AG04450 (cell line): ENCODE data around the gene ZNF516. TPM values are rescaled to one million over a fixed set of nuclear protein-coding genes. Genes with fewer than 3 reads are reported as not detected.

Experiments used
- CTCF ChIA-PET: fragments of 300-600, 350-600 bp; formaldehyde crosslinking; extraction: SDS; loops from one replicate; lab custom pipeline; 2022; ENCODE audit warnings: antibody characterized with exemption, inconsistent platforms; lab: Charles Lee
- POLR2A ChIA-PET: fragments of 350-600 bp; formaldehyde crosslinking; extraction: SDS; loops from one replicate; lab custom pipeline; 2021; ENCODE audit warnings: antibody characterized with exemption, inconsistent platforms; lab: Yijun Ruan, JAX
- DNase-seq: peaks from one replicate; pipeline ENCODE4 v3.0.0-alpha.2; 2011; ENCODE audit warnings: low read depth, low spot score
- H3K27ac ChIP-seq: one replicate; pipeline ENCODE4 v1.5.1; 2012; ENCODE audit warnings: low read depth, low read length, control low read depth
- H3K27me3 ChIP-seq: one replicate; pipeline ENCODE4 v1.6.0; 2012; ENCODE audit warnings: low read length; ENCODE audit not compliant: control insufficient read depth, insufficient read depth
- H3K4me3 ChIP-seq: 2 replicates; pipeline ENCODE4 v1.5.1; 2011; ENCODE audit warnings: mild to moderate bottlenecking, low read depth, low read length, control low read depth
- H3K9me3 ChIP-seq: 2 replicates; pipeline ENCODE4 v1.5.1; 2012; ENCODE audit warnings: low read length; ENCODE audit not compliant: control insufficient read depth, insufficient read depth
- polyA plus RNA-seq: library from polyadenylated mRNA; depleted of rRNA; stranded (reverse); fragments of >200 nt; gene quantifications from 2 replicates; pipeline ENCODE4 v1.2.3, GENCODE V29; 2011
- TF ChIP-seq, protein P1 (sequence below): IDR thresholded peaks from 2 replicates; pipeline ENCODE4 v1.5.1; 2011; ENCODE audit warnings: low read depth, low read length, control low read depth, inconsistent platforms

The ZNF516 gene
- polyA plus RNA-seq, 1 experiment = 15.5 TPM

GRCh38 chr18:76350134-76351025, 144.7 kb downstream of the ZNF516 start:
- POLR2A ChIA-PET = interaction anchor here (0.6 kb wide), 1 partner anchor 76 kb away, joined by 3 read pairs; no protein-coding TSS in a partner anchor
- Histone ChIP-seq H3K27ac (no peak overlapping the region), H3K4me3 (no peak overlapping the region), H3K9me3 (peaks cover 6% of the 10 kb centered on the region), H3K27me3 (no peaks in the 10 kb centered on the region)
- TF ChIP-seq, protein P1, sequence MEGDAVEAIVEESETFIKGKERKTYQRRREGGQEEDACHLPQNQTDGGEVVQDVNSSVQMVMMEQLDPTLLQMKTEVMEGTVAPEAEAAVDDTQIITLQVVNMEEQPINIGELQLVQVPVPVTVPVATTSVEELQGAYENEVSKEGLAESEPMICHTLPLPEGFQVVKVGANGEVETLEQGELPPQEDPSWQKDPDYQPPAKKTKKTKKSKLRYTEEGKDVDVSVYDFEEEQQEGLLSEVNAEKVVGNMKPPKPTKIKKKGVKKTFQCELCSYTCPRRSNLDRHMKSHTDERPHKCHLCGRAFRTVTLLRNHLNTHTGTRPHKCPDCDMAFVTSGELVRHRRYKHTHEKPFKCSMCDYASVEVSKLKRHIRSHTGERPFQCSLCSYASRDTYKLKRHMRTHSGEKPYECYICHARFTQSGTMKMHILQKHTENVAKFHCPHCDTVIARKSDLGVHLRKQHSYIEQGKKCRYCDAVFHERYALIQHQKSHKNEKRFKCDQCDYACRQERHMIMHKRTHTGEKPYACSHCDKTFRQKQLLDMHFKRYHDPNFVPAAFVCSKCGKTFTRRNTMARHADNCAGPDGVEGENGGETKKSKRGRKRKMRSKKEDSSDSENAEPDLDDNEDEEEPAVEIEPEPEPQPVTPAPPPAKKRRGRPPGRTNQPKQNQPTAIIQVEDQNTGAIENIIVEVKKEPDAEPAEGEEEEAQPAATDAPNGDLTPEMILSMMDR = no peak
- DNase-seq = no peak
- CTCF ChIA-PET = interaction anchor here (0.9 to 1.2 kb wide), 2 partner anchors 92 to 360 kb away, joined by 3 to 10 read pairs; no protein-coding TSS in a partner anchor

DNA sequence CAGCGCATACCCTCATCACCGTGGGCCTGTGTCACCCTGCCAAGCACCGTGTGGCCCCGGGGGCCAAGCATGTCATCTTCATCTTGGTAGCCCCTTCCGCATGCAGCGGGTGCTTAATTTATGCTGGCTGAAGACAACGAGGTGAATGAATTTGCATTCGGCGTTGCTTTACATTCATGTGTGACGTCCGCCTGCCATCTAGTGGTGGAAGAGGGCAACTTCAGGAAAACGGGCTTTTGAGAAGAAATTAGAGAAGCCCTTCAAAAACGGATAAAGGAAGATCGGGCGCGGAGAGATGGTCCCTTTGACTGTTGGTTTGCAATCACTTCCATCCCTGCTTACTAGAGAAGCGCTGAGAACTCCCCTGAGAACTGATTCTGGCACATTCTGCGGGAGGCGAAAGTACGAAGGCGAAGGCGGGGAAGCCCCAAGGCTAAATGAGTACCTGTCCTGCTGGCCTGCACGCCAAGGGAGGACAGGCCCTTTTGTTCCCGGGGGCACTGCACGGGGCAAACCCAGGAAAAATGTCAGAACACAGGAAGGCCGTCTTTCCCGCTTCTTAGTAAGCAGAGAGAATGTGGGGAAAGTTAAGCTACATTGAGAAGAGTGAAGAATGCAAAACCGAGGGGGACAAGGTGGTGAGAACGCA, 145.9 kb downstream of the ZNF516 start:
- ChIA-PET POLR2A (no interaction called here), CTCF (interaction anchor here (0.6 to 0.9 kb wide), 3 partner anchors 91 to 1700 kb away, joined by 3 to 10 read pairs (median 4); no protein-coding TSS in a partner anchor)
- H3K9me3 ChIP-seq = peaks cover 6% of the 10 kb centered on the region
- no peak overlapping the region for H3K27ac ChIP-seq
- no peak for DNase-seq
- TF ChIP-seq, protein P1 = peak; percentile 95
- no peak overlapping the region for H3K4me3 ChIP-seq
- no peaks in the 10 kb centered on the region for H3K27me3 ChIP-seq

- Histone ChIP-seq H3K27ac (no peak overlapping the region), H3K27me3 (no peaks in the 10 kb centered on the region), H3K4me3 (no peak overlapping the region), H3K9me3 (peaks cover 4% of the 10 kb centered on the region)
- TF ChIP-seq, protein P1 = no peak
- DNase-seq = no peak
- ChIA-PET CTCF (interaction anchor here (0.6 to 1.1 kb wide), 3 partner anchors 809 to 869 kb away, joined by 3 to 4 read pairs (median 3); no protein-coding TSS in a partner anchor), POLR2A (no interaction called here)
Observed at GRCh38 chr18:76348267-76349066, 146.6 kb downstream of the ZNF516 start.

- CTCF ChIA-PET = interaction anchor here (1.0 kb wide), 1 partner anchor 868 kb away, joined by 3 read pairs; no protein-coding TSS in a partner anchor
- TF ChIP-seq, protein P1 = no peak
- DNase-seq = no peak
- POLR2A ChIA-PET = no interaction called here
- H3K27ac ChIP-seq = no peak overlapping the region
- no peaks in the 10 kb centered on the region; the same call in 1 of the 2 replicates for H3K9me3 ChIP-seq
- H3K4me3 ChIP-seq = no peak overlapping the region
- H3K27me3 ChIP-seq = no peaks in the 10 kb centered on the region
Observed at GRCh38 chr18:76347341-76347740, 147.7 kb downstream of the ZNF516 start.
